Measurements from ENCODE around the gene CHRNB1. TPM values are rescaled to one million over a fixed set of nuclear protein-coding genes. Genes with fewer than 3 reads are reported as not detected.

CHRNB1 gene
- total RNA-seq, 1 experiment from 2014 or later, result 12.7 TPM

- H2AK5ac ChIP-seq (ENCODE audit: insufficient read length, low read length), result no peak overlapping the region
- no peak overlapping the region for H3K27ac ChIP-seq (ENCODE audit: insufficient read length, low read depth, low read length)
- no peaks in the 10 kb centered on the region for H3K79me1 ChIP-seq (ENCODE audit: insufficient read depth, low read depth, low read length, poor library complexity, severe bottlenecking)
- H3K4me1 ChIP-seq (ENCODE audit: insufficient read depth, low read length), result no peaks in the 10 kb centered on the region
- Mint-ChIP-seq H3K9me3 (peaks cover 0 to 2% of the 10 kb centered on the region in 2 experiments; a peak in 1 of 5 replicates), H3K27me3 (ENCODE audit: low read depth) (no peaks in the 10 kb centered on the region), H3K36me3 (ENCODE audit: insufficient read depth in 1 of 3, low read depth in 3 of 3) (peaks cover 24 to 63% (median 54%) of the 10 kb centered on the region in 3 experiments), H3K4me1 (peaks cover 4 to 18% of the 10 kb centered on the region in 2 experiments; a peak in 3 of 4 replicates), H3K27ac (peak overlapping the region in 1 of 3 experiments; percentile 20; a peak in 3 of 7 replicates), H3K4me3 (no peak overlapping the region)
- no peak overlapping the region for H4K5ac ChIP-seq (ENCODE audit: insufficient read length, low read depth, low read length)
- no peak overlapping the region for H4K91ac ChIP-seq (ENCODE audit: insufficient read length, low read depth, low read length)
- no peaks in the 10 kb centered on the region for H3K27me3 ChIP-seq (ENCODE audit: insufficient read depth, low read length)
- H3K9ac ChIP-seq (ENCODE audit: extremely low read depth, insufficient read length, low read length), result no peak overlapping the region
- H2BK5ac ChIP-seq (ENCODE audit: insufficient read length, low read length), result no peak overlapping the region
- no peak overlapping the region for H2BK20ac ChIP-seq (ENCODE audit: low read depth, low read length, poor library complexity, severe bottlenecking)
- TF ChIP-seq, protein P1, sequence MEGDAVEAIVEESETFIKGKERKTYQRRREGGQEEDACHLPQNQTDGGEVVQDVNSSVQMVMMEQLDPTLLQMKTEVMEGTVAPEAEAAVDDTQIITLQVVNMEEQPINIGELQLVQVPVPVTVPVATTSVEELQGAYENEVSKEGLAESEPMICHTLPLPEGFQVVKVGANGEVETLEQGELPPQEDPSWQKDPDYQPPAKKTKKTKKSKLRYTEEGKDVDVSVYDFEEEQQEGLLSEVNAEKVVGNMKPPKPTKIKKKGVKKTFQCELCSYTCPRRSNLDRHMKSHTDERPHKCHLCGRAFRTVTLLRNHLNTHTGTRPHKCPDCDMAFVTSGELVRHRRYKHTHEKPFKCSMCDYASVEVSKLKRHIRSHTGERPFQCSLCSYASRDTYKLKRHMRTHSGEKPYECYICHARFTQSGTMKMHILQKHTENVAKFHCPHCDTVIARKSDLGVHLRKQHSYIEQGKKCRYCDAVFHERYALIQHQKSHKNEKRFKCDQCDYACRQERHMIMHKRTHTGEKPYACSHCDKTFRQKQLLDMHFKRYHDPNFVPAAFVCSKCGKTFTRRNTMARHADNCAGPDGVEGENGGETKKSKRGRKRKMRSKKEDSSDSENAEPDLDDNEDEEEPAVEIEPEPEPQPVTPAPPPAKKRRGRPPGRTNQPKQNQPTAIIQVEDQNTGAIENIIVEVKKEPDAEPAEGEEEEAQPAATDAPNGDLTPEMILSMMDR (conservative IDR thresholded peaks at IDR 0.05), result no peak
- no peak overlapping the region for H2BK120ac ChIP-seq (ENCODE audit: low read depth, low read length, poor library complexity, severe bottlenecking)
- DNase-seq, result no peak
- no peak overlapping the region for H2BK12ac ChIP-seq (ENCODE audit: insufficient read length, low read depth, low read length)
- no peak overlapping the region for H3K4me2 ChIP-seq (ENCODE audit: insufficient read depth, insufficient read length, low read length)
- H3K4ac ChIP-seq (ENCODE audit: low read depth, low read length), result no peak overlapping the region
- no peaks in the 10 kb centered on the region for H4K20me1 ChIP-seq (ENCODE audit: control insufficient read depth, insufficient read depth, insufficient read length)
- H4K8ac ChIP-seq (replicated peaks; ENCODE audit: insufficient read length, low read depth, low read length), result no peak overlapping the region
- H3K56ac ChIP-seq (ENCODE audit: insufficient read length, low read depth, low read length), result no peak overlapping the region
- no peak overlapping the region for H3K18ac ChIP-seq (ENCODE audit: insufficient read length, low read depth, low read length)
- H3K79me2 ChIP-seq (ENCODE audit: insufficient read depth, low read length), result no peaks in the 10 kb centered on the region
- H2AFZ ChIP-seq (ENCODE audit: low read length), result no peak overlapping the region
- no peaks in the 10 kb centered on the region for H3K9me3 ChIP-seq (ENCODE audit: control insufficient read depth, low read depth, low read length)
- no peaks in the 10 kb centered on the region for H3K23me2 ChIP-seq (ENCODE audit: insufficient read length, low read depth, low read length, poor library complexity, severe bottlenecking)
- no peak overlapping the region for H2BK15ac ChIP-seq (ENCODE audit: low read depth, low read length)
- no peak overlapping the region for H3K14ac ChIP-seq (ENCODE audit: insufficient read depth, low read length)
- no peak overlapping the region for H3K23ac ChIP-seq (ENCODE audit: insufficient read length, low read depth, low read length)
- H3T11ph ChIP-seq (ENCODE audit: low read length), result no peak overlapping the region
- no CpG with 5 or more reads among the region's 6 CpGs for WGBS (ENCODE audit: extremely low coverage, insufficient read length, low lambda C conversion rate)
Observed at GRCh38 chr17:7413346-7413985, 31.4 kb upstream of the CHRNB1 start.
